Cardiac ventricle fibroblast (primary cell): ENCODE data around the gene ARAP1. TPM values are rescaled to one million over a fixed set of nuclear protein-coding genes. Genes with fewer than 3 reads are reported as not detected.

Source experiments
- total RNA-seq: library from RNA; depleted of rRNA; stranded (reverse); fragments of >200 nt; gene quantifications from 2 replicates; pipeline ENCODE4 v1.2.3, GENCODE V29; 2015

Gene ARAP1
- total RNA-seq, result 121 and 136 TPM in 2 replicates

GRCh38 chr11:72752088-72752914 is at the start of gene ARAP1:
Gene ARAP1 (minus strand): TSS chr11:72752408. CDS start chr11:72727128, 25,280 bp downstream.

DNA sequence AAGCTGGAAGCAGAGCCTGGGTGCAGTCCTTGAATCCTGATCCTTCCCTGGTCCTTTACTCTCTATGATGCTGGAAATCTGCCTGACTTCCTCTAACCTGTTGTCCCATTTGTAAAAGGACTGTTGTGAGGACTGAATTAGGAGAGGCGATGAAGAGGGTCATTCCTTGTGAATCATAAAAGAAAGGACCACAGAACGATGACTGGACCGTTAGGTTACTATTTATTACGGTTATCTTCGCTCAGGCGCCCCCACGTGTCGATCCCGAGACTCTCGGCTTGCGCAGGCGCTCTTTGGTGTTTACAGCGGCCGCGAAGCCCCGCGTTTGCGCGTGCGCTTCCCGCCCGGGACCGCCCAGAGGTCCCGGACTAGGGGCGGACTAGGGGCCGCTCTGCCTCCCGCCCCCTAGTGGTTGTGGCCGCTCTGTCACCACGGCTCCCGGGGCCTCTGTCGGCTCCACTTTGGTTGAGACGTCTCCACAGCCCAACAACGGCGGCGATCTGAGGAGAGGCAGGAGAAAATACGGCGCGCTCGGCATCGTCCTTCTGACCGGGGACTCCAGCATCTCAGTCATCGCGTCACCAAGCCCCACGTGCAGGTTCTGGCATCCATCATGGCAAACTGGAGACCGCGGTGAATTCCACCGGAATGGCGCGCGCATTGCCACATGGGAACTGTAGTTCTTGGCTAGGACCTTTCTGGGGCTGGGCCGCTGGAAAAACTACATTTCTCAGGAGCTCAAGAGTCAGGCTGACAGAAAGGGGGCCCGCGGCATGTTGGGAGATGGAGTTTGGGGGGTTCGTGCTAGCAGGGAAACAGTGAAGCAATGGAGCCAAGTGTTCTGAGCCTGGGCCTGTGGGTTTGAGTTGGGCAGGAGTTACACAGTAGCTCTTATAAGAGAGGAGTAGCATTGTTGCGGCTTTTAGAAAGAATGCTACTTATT is 41.5 kb upstream of the ARAP1 start, which contains the start of gene STARD10:
Gene STARD10 (minus strand): TSS at position 623 of the 943 bp plus-strand sequence. CDS start 12,866 bp downstream, outside the sequence.

GRCh38 chr11:72673943-72674828 is 78.0 kb downstream of the ARAP1 start, which contains the start of gene PDE2A:
Gene PDE2A (minus strand): TSS chr11:72674422. CDS start chr11:72674207, 215 bp downstream.

Other genes with a start within 250 kb of the ARAP1 start
- 3.6 and 4.3 TPM in 2 replicates for gene PDE2A, start 78.0 kb downstream of the ARAP1 start, total RNA-seq
- gene STARD10, start 41.6 kb upstream of the ARAP1 start, total RNA-seq, result 5.4 and 6.6 TPM in 2 replicates
- gene ATG16L2, start 62.0 kb upstream of the ARAP1 start, total RNA-seq, result 3.4 and 3.6 TPM in 2 replicates